Measurements from ENCODE around the gene YY1AP1. TPM values are rescaled to one million over a fixed set of nuclear protein-coding genes. Genes with fewer than 3 reads are reported as not detected.
"Not testable (repeated sequence)": the region's sequence is repeated elsewhere in the genome, so short reads cannot be mapped to it uniquely, and the experiment has no call there.

The YY1AP1 gene
- total and polyA plus RNA-seq, 7 donors = 21.6 to 195 (median 54.3) TPM

GRCh38 chr1:155623357-155623756 lies 65.2 kb downstream of the YY1AP1 start:
- no peaks in the 10 kb centered on the region for H3K9me3 ChIP-seq
- WGBS, 2 donors = 87 to 90% methylated on average over 1 of the region's 1 CpG
- no peak overlapping the region for H3K27ac ChIP-seq
- intact Hi-C loops (cut with DNase I) = no loop called here
- DNase-seq = no peak
- H3K27me3 ChIP-seq = no peaks in the 10 kb centered on the region
- H3K4me1 ChIP-seq = no peaks in the 10 kb centered on the region
- no peak for TF ChIP-seq EP300 (IDR thresholded peaks at IDR 0.05)
- no peak for TF ChIP-seq POLR2AphosphoS5 (IDR thresholded peaks at IDR 0.05)
- TF ChIP-seq, protein P1, sequence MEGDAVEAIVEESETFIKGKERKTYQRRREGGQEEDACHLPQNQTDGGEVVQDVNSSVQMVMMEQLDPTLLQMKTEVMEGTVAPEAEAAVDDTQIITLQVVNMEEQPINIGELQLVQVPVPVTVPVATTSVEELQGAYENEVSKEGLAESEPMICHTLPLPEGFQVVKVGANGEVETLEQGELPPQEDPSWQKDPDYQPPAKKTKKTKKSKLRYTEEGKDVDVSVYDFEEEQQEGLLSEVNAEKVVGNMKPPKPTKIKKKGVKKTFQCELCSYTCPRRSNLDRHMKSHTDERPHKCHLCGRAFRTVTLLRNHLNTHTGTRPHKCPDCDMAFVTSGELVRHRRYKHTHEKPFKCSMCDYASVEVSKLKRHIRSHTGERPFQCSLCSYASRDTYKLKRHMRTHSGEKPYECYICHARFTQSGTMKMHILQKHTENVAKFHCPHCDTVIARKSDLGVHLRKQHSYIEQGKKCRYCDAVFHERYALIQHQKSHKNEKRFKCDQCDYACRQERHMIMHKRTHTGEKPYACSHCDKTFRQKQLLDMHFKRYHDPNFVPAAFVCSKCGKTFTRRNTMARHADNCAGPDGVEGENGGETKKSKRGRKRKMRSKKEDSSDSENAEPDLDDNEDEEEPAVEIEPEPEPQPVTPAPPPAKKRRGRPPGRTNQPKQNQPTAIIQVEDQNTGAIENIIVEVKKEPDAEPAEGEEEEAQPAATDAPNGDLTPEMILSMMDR (IDR thresholded peaks at IDR 0.05) = no peak
- no peak for TF ChIP-seq POLR2A (IDR thresholded peaks at IDR 0.05)
- no peak overlapping the region for H3K4me3 ChIP-seq
- H3K36me3 ChIP-seq = no peaks in the 10 kb centered on the region

DNA sequence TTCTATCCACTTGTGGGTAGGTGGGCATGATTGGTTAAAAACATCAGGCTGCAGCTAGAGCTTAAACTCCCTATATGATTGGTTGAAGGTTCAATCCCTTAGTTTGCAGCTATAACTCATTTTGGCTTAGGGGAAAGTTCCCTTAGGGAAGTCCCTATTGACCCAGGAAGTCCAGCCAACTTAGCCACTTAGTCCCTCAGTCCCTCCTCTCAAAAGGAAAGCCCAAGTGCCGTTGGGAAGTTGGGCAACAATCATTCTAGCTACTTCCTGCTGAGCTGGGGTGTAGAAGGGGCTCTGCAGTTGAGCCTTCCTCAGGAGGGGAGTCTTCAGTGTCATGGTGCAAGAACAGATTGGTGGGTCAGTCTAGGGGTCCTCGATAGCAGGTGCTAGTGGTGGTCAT lies 66.4 kb downstream of the YY1AP1 start:
- Histone ChIP-seq H3K4me3 (no peak overlapping the region), H3K27me3 (no peaks in the 10 kb centered on the region), H3K36me3 (no peaks in the 10 kb centered on the region), H3K4me1 (no peaks in the 10 kb centered on the region), H3K27ac (no peak overlapping the region), H3K9me3 (no peaks in the 10 kb centered on the region)
- TF ChIP-seq EP300 (IDR thresholded peaks at IDR 0.05) (no peak), POLR2AphosphoS5 (IDR thresholded peaks at IDR 0.05) (no peak), POLR2A (IDR thresholded peaks at IDR 0.05) (no peak)
- TF ChIP-seq, protein P1 (IDR thresholded peaks at IDR 0.05) = no peak
- WGBS, 2 donors = 45 to 68% methylated on average over 2 of the region's 2 CpGs
- no peak for DNase-seq
- intact Hi-C loops (cut with DNase I) = no loop called here

DNA sequence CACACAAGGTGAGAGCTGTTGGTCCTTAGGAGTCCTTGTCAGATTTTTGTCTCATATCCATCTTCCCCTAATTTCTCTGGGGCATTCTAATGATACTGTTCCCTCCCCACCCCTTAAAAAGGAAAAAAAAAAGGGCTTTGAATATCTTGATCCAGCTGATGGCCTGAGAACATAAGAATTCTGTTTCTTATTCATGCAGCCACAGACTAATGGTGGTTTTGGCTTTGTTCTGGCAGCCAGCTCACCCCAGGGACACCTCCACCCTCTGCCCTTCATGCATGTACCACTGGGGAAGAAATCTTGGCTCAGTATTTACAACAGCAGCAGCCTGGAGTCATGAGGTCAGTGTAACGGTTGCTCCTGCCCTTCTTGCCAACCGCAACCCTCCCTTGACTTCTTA lies 75.3 kb downstream of the YY1AP1 start:
- not testable (repeated sequence) for H3K4me1 ChIP-seq

GRCh38 chr1:155610257-155610647 lies 78.3 kb downstream of the YY1AP1 start:
- peak overlapping the region in 1 of 4 donors; percentile 71 for H3K27ac ChIP-seq
- H3K9me3 ChIP-seq; H3K4me1 ChIP-seq; DNase-seq; intact Hi-C loops (cut with DNase I); H3K27me3 ChIP-seq: not testable (repeated sequence)
- peaks cover 0 to 13% (median 8%) of the 10 kb centered on the region in 4 donors for H3K36me3 ChIP-seq
- 0% methylated on average over 5 of the region's 33 CpGs for WGBS, 2 donors
- H3K4me3 ChIP-seq = peak overlapping the region in 3 of 4 donors; percentile 54 to 66 (median 63)

More for the DNA sequence above, 75.3 kb downstream of the YY1AP1 start:
- H3K27me3 ChIP-seq; DNase-seq; intact Hi-C loops (cut with DNase I); H3K4me3 ChIP-seq; H3K27ac ChIP-seq; H3K9me3 ChIP-seq: not testable (repeated sequence)
- peaks cover 0 to 13% (median 8%) of the 10 kb centered on the region in 4 donors for H3K36me3 ChIP-seq
- WGBS, 2 donors = no CpG with 5 or more reads among the region's 2 CpGs

DNA sequence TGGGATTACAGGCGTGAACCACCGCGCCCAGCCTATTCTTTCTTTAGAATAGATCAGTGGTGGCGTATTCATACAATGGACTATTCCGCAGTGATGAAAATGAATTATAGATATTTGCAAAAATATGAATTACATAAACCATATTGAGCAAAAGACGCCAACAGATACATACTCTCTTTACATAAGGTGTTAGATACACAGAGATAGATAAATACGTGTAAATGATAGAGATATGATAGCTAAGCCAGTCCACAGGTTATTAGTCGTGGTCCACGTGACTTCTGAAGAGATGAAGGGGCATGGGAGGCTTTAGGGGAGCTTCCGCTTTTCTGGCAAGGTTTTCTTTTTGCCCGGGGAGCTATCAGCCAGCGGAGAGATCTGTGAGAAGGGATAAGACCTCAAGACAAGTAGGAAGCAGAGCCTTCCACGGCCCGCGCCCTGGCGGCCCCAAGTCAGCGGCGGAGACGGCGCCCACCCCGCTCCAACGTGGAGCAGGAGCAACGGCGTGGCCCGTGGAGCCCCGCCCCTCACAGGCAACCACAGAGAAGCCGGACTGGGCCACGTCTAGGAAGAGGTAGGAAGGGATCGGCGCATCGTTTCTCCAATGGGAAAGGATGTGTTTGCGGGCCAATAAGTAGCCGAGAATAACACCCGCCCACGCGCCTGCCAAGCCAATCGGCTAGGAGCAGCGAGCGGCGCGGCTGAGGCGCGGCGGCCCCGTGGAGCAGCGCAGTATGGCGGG lies 78.9 kb downstream of the YY1AP1 start, which contains the start of gene MSTO1:
TSS of gene MSTO1 (plus strand) at position 704 of the 742 bp plus-strand sequence. CDS start at position 735, 31 bp downstream.
- Histone ChIP-seq H3K4me3 (peak within 1 kb of the TSS; percentile 36 to 66 (median 58)), H3K9me3 (no peaks in the 10 kb centered on the region), H3K4me1 (no peaks in the 10 kb centered on the region), H3K27ac (peak within 1 kb of the TSS; percentile 65 to 81 (median 76)), H3K36me3 (peaks cover 0 to 13% (median 8%) of the 10 kb centered on the region in 4 donors), H3K27me3 (no peaks in the 10 kb centered on the region)
- WGBS, 2 donors = 8% methylated on average over 45 to 46 of the region's 47 CpGs
- TF ChIP-seq EP300 (IDR thresholded peaks at IDR 0.05) (no peak), POLR2AphosphoS5 (IDR thresholded peaks at IDR 0.05) (peak in 3 of 4 donors; percentile 34 to 55 (median 42))
- intact Hi-C loops (cut with DNase I) = no loop called here
- DNase-seq = peak; percentile 99

Other genes starting within 250 kb of the YY1AP1 start
- gene ASH1L, start 126.0 kb downstream of the YY1AP1 start, total RNA-seq = 10 to 100 TPM; 62.4 to 70.6 (median 67.5) TPM
- gene ASH1L, start 126.0 kb downstream of the YY1AP1 start, polyA plus RNA-seq = 10 to 100 TPM in 1 of 3 donors, 1 to 10 TPM in 2; 4.2 to 14.6 (median 4.4) TPM
- 10 to 100 TPM in 2 of 4 donors, 1 to 10 TPM in 2; 3.6 to 14.7 (median 8.4) TPM for gene MSTO1, start 78.6 kb downstream of the YY1AP1 start, total RNA-seq
- gene MSTO1, start 78.6 kb downstream of the YY1AP1 start, polyA plus RNA-seq = 10 to 100 TPM in 1 of 3 donors, 1 to 10 TPM in 2; 3.6 to 26.7 (median 4.2) TPM
- 100 to 1,000 TPM in 3 of 4 donors, 10 to 100 TPM in 1; 96.7 to 180 (median 134) TPM for gene DAP3, start 317 bp upstream of the YY1AP1 start, total RNA-seq
- 10 to 100 TPM; 60.3 to 92.5 (median 86.9) TPM for gene DAP3, start 317 bp upstream of the YY1AP1 start, polyA plus RNA-seq
- gene GON4L, start 168.4 kb upstream of the YY1AP1 start, total RNA-seq = 10 to 100 TPM; 25.7 to 45.7 (median 36.4) TPM
- 10 to 100 TPM in 1 of 3 donors, 1 to 10 TPM in 2; 3.5 to 24.7 (median 7.2) TPM for gene GON4L, start 168.4 kb upstream of the YY1AP1 start, polyA plus RNA-seq
- gene SYT11, start 170.8 kb upstream of the YY1AP1 start, total RNA-seq = 10 to 100 TPM; 14.0 to 29.1 (median 21.3) TPM
- gene SYT11, start 170.8 kb upstream of the YY1AP1 start, polyA plus RNA-seq = 1 to 10 TPM in 2 of 3 donors, under 1 TPM in 1; under 0.01 to 8.4 (median 1.2) TPM
- gene RIT1, start 222.6 kb upstream of the YY1AP1 start, total RNA-seq = 10 to 100 TPM; 16.6 to 23.2 (median 20.7) TPM
- gene RIT1, start 222.6 kb upstream of the YY1AP1 start, polyA plus RNA-seq = 10 to 100 TPM; 13.1 to 15.0 (median 13.8) TPM
- gene KHDC4, start 245.6 kb upstream of the YY1AP1 start, total RNA-seq = 10 to 100 TPM; 33.5 to 67.6 (median 38.9) TPM
- gene KHDC4, start 245.6 kb upstream of the YY1AP1 start, polyA plus RNA-seq = 10 to 100 TPM in 2 of 3 donors, 1 to 10 TPM in 1; 6.6 to 25.2 (median 10.2) TPM